DMS79 treated with DMSO at 0.1 percent for 48 hours (cell line): ENCODE results near the gene RP9.

Experiments used
- DNase-seq: peaks from one replicate; lab custom pipeline; 2025; lab: John Stamatoyannopoulos, UW

Gene RP9, protein sequence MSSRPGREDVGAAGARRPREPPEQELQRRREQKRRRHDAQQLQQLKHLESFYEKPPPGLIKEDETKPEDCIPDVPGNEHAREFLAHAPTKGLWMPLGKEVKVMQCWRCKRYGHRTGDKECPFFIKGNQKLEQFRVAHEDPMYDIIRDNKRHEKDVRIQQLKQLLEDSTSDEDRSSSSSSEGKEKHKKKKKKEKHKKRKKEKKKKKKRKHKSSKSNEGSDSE

DNA sequence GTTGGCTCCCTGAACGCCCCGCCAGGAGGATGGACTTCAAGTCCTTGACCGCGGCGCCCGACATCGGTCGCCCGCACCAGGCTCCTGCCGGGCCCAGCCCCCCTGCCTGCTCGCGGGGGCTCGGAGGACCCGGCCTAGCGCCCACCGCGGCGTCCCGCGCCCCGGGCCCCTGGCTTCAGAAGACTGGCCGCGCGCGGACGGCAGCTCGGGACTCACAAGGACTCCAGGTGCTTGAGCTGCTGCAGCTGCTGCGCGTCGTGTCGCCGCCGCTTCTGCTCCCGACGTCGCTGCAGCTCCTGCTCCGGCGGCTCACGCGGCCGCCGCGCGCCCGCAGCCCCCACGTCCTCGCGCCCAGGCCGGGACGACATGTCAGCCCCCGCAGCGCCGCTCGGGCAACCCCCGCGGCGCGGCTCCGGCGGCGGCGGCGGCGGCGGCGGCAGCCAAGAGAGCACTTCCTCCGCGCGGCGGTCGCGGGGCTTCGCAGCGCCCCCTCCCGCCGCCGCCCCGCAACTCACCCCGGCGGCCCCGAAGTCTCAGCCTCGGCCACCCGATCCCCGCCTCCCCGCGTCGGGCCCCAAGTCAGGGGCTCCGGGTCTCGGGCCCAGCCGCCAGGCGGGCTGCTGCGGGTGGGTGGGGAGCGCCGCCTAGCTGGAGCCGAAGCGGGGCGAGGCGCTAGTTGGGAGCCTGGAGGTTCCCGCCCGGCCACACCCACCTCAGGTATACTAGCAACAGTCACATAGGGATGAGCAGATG is at the start of gene RP9:
Gene RP9, minus strand, starts transcription at position 400 of the 753 bp plus-strand sequence. Its CDS starts 32 bp downstream, at position 368.
- peak; percentile 59 for DNase-seq

DNA sequence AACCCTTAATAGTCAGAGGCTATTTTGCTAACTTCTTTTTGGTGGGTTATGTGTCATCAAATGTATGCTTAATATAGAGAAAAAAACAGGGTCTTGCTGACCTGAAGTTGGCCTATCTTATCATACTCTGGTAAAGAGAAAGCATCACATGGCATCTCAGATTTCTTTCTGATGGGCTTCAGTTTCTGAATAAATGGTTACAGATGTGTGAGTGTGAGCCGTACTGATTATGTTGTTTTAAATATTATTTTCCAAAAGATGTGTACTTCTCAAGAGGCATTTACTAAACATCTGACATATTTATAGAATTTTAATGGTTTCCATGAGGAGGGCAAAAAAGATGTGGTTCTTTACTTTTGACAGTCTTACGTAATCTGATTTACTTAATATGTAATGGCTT is 48.6 kb upstream of the RP9 start:
- DNase-seq: no peak

DNA sequence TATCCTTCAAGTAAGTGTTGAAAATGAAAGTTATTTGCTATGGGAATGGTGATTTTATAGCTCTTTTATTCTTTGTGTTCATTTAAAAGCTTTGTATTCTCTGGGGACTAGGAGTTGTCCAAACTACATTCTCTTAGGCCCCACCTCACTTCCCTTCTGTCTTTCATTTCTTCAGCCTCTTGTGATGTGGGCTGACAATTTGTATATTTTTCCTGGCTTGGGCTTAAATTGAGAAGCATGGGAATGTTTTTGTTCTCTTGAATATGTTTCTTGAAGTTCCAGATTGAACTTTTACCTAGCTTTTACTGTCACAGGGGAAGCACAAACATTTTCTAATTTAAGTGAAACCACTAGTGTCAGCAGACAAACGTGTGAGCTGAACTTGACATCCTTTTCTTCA is 48.1 kb upstream of the RP9 start:
- DNase-seq: no peak

DNA sequence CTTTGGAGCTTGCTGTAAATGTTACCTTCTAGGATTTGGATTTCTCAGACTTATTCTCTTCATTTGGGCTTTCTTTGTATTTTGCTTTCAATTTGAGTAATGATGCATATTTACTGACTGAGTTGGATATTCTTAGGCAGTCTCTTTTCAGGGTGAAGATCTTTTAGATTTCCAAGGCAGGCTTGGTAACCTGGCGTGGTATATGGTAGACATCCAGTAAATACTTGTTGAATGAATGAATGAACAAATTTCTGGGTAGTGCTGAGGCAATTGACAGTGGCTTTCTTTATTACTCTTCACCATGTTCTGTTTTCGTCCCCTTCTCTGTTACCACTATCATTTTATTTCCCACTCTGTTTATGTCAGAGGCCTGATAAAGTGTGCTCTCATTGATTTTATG is 47.2 kb upstream of the RP9 start:
- no peak for DNase-seq

DNA sequence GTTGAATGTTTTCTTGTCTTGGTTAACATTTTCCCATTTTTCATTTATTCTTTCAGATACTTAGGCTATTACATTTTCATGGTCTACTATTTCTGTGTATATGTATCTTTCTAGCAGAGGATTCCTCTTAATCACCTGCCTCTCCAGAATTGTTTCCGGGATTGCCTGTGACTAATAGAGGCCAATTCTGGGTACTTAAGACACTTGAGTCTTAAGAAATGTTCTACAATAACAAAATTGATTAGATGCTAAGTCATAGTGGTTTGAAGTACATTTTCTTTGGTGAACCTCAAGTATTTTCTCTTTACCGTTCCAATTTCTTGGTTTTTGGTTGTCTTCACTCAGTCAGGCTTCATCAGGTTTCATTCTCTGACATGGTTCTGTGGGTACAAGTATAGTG is 46.6 kb upstream of the RP9 start:
- peak; percentile 83 for DNase-seq

DNA sequence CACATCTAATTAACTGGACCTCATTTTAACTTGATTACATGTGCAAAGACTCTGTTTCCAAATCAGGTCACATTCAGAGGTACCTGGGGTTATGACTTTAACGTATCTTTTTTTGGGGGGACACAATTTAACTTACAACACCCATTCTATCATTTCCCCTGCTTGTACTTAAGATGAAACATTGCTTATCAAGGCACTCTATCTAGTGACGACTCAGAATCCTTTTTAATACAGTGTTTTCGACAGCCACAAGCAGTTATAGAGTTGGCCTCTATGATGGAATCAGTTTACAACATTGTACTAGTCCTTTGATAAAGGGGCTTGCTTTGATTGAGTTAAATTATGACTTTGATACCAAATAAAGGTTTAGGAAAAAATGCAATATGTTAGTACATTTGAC is 42.9 kb upstream of the RP9 start:
- no peak for DNase-seq

DNA sequence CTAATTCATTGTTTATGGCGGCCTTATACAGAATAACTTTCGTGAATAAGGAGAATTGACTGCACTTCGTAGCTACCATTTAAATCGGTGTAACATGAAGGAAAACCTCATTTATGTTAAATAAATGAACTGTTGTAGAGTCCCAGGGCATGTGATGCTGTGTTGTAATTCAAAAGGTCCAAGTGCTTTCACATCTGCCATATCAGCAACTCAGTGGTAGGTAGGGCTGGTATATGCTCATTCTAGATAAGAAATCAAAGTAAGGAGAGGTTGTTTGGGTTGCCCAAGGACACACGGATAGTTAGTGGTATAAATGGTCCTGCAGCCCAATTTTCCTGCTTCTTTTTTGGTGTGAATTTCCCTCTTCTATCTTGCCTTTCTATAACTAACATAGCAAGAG is 36.0 kb upstream of the RP9 start:
- no peak for DNase-seq

DNA sequence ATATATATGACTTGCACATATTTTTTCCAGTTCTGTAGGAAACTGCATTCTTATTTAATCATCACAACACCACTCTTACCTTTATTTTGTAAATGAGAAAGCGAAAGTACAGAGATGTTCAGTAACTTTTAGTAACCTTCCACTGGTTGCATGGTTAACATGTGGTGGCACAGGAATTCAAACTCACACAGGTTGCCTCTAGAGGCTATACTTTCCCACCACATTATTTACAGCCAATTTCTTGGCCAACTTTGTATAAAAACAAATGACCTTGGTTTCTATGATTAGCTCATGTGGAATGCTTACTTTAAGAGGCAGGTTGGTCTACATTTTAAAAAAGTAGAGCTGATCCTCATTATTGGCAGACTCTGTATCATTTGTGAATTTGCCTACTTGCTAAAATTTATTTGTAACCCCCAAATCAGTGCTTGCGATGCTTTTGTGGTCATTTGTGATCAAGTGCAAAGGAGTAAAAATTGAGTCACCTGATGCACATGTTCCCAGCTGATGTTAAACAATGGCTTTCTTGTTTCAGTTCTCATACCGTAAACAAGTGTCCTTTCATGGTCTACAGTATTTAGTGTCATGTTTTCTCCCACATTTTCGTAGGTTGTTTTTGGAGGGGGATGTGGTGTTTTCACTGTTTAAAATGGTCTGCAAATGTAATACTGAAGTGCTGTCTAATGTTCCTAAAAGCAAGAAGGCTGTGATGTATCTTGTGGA is 35.0 kb upstream of the RP9 start:
- DNase-seq: no peak

DNA sequence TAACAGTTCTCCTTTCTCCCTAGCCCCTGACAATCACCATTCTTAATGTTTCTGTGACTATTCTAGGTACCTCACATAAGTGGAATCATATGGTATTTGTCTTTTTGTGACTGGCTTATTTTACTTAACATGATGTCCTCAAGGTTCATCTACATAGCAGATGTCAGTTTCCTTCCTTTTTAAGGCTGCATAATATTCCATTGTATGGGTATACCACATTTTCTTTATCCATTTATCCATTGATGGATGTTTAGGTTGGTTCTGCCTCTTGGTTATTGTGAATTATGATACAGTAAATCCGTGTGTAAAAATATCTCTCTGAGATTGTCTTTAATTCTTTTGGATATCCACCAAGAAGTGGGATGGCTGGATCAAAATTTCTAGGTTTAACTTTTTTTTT is 33.4 kb upstream of the RP9 start:
- no peak for DNase-seq

DNA sequence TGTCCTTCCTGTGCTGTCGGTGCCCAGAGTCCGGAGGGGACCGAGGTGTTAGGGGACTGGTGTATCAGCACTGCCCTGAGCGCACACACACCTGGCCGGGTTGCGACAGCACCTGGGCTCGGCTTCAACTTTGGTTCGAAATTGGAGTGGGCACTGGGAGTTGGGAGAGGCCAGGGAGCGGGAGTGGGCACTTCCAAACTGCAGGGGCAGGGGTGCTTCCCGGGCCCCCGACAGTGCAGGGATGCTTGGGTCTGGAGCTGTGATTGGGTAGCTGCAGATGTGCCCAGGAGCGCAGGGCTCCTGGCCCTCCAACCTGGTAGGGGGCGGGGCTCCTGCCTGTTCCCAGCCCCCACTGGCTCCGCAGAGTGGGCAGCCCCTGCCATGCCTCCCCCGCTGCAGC is 27.9 kb upstream of the RP9 start:
- DNase-seq: no peak

DNA sequence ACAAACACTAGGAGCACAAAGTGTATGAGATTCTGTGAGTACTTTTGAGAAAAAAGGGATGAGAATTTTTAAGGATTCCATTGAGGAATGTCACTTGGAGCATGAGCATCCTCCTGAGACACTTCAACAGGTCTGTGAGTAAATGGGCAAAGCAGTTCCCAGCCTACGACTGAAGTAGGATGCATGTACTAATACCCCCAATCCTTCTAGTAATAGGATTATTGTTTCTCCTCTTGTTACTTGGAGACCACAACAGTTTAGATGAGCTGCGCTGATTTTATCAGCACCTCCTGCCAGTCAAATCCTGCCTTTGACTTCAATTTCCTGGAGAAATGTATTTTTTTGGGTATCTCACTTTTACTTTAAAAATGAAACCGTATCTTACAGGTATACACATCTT is 21.0 kb upstream of the RP9 start:
- DNase-seq: no peak

DNA sequence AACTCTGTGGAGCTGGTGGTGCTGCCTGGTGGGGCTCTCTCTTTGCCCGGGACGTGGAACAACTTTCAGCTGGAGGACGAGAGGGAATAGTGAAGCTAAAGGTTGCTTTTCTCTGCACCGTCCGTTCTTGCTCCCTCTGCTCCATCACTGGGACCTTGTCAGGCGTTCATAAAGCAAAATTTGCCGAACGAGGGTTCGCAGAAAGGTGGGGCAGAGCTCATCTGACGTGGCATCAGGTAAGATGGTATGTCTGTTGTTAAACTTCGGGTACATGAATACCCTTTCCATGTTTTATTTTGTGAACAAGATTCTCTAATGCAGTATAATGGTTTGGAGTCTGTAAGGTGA is 20.6 kb upstream of the RP9 start:
- DNase-seq: no peak

DNA sequence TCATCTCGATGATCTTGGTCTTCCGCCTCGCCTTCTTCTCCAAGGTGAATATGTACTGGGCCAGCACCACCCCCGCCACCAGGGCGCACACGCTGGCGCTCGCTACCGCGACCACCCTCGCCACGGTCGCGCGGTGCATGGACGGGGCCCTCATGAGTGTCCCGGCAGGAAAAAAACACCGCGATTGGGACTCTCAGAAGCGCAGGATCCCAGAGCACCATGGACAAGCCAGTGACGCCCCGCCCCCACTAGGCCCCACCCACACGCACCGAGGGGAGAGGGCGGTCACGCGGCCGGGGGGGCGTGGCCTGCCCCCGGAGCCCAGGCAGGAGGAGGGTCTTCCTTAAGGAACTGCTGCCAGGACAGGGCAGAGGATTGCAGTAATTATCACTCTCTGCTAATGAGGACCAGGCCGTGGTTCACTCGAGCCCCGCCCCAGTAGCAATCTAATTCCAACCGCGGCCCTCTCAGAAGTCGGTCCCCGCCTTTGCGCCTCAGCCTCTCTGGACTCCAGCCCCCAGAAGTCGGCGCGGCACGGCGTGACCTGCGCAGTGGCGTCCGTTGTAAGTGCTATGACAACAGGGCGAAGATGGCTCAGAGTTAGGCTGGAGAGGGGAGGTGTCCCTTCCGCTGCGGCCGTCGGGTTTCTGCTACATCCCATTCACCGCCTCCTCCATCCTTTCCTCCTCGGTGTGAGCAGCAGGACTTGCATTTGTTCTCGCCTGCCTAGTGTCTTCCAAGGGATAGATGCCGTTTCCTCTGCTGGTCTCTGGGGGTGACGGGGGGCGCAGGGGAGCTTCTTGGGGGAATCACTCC is 20.0 kb upstream of the RP9 start, which contains the start of gene BBS9:
Gene BBS9, plus strand, starts transcription at position 575 of the 816 bp plus-strand sequence. CDS start 16,689 bp downstream, outside the sequence.
- peak; percentile 97 for DNase-seq

DNA sequence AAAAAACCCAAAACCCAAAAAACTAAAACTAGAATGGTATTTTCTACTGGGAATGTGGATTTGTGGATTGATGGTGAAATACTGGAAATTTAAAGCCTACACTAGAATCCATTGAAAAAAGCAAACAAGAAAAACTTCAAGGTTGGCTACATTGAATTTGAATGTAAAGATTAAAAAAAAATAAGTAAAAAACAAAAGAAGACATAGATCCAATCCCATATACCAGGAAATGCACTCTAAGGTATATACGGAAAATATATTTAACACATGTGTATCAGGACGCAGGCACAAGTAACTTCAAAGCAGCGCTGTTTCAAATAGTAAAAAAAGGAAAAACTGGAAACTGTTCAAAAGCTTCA is 19.4 kb upstream of the RP9 start:
- no peak for DNase-seq

DNA sequence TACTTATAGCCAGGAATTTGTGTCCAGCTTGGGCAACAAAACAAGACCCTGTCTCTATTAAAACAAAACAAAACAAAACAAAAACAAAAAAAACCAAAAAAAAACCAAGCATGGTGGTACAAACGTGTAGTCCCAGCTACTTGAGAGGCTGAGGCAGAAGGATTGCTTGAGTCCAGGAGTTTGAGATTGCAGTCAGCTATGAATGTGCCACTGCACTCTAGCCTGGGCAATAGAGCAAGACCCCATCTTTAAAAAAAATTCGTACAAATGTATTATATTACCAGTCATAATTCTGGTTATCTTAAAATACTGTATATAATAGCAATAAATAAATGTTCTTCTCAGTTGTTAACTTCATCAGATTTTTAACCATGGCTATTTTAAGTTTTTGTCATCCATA is 17.9 kb upstream of the RP9 start:
- no peak for DNase-seq

DNA sequence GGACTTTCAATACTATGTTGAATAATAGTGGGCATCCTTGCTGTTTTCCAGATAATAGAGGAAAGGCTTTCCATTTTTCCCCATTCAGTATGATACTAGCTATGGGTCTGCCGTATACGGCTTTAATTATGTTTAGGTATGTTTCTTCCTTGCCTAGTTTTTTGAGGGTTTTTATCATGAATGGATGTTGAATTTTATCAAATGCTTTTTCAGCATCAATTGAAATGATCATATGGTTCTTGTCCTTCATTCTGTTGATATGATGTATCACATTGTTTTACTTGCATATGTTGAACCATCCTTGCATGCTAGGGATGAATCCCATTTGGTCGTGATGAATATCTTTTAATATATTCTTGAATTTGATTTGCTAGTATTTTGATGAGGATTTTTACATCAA is 9.2 kb upstream of the RP9 start:
- no peak for DNase-seq

DNA sequence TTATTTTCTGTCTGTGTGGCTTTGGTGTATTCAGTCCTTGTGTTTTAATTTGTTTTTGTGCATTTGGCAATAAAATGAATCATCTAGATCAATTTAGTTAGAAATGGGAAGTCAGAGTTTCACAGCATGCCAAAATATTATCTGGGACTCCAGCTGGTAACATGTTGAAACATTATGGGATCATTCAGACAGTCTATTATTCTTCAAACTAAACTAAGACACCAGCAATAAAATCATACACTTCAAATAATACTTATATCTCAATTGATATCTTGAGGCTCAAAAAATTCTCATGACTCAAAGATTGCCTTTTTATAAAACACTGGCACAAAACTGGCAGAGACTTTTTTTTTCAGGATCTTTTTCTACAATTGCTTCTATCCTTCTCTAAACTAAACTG is 5.8 kb upstream of the RP9 start:
- DNase-seq: no peak

DNA sequence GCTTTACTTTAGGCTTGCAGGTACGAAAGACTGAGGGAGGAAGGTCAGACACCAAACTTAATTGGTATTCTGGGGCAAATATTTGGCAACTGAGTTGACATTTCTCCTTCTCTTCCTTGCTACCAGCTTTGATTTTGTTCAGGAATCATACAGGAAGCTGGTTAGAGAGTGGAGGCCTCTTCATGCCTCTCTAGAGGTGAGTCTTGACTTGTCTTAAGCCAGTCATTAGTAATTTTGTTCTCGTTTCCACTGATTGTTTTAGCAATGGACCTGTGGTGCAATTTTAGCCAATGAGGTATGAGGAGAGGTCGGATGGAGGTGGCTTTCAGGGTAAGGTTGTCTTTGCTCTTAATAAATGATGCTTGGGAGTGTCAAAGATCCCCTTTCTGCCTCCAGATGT is 2.4 kb upstream of the RP9 start:
- DNase-seq: no peak

DNA sequence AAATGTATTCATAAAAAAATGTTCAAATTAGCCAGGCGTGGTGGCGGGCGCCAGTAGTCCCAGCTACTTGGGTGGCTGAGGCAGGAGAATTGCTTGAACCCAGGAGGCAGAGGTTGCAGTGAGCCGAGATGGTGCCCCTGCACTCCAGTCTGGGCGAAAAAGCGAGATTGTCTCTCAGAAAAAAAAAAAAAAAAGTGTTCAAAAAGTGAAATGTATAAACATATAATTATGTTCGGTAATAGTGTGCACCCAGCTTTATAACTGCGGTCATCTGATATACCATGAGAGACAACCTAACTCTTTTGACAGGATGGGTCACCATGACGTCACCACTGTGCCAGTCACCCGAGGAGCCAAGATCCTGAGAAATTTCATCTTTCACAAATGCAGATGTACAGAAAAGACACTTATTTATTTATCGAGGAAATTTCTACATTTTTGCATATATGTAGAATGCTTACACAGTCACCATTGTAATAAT is 594 bp upstream of the RP9 start:
- no peak for DNase-seq

DNA sequence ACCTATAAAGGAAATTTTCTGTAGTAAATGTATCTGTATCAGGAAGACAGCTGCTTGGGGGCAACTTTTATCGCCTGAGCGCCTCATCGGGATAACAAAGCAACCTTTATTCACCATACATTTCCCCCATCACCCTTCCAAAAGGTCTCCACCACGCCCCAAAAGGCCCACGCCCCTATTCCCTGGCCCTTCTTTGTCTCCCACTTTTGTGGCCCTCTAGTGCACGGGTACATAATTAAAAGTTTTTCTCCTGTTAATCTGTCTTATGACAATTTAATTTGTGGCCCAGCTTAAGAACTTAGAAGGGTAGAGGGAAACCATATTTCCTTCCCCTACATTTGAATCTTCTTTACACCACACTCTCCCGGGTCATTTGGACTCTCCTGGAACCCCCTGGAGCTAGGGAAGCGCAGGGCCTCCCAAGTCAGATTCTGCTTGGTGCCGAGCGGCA is 625 bp downstream of the RP9 start:
- peak; percentile 22 for DNase-seq

DNA sequence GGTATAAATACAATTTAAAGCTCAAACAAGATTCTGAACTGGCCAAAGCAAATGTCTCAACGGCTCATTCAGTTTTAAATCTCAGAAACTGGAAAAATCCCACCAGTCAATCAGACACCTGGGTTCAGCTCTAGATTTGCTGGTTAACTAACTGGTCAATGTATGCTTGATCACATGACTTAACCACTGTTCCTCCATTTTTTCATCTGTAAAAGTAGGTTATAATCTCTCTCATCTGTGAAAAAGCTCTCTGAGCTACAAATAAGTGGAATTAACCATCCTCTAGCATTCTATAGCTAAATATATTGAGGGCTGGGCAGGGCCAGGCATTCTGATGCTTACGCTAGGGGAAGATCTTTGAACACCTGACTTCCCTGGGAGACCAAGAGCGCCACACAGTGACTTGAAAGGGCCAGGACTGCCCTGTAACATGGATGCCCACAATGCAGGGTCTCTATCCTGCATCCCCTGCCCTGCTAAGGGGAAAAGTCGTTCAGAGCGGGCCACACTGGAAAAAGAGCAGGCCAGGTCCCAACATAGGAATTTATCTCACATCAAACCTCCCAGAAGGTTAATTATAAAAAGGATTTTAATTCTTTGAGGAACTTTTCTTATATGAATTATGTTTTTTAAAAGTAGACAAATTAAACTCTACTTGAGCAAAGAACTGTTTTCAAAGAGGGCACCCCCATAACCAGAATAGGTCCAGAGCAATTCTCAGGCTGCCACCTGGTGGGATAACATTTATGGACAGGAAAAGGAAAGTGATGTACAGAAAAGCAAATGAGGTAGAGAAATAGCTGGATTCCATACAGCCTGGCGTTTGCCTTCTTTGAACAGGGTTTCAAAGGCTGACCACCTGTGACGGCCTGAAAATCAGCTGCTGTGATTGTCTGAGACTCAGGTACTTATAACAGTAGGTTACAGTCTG is 1.8 kb downstream of the RP9 start:
- DNase-seq: peak; percentile 46
